MCF 10A (cell line): ENCODE results near the gene GABRG3. TPM values are rescaled to one million over a fixed set of nuclear protein-coding genes. Genes with fewer than 3 reads are reported as not detected.

Source experiments
- BruUV-seq: library from RNA; stranded (reverse); fragments of 400-500 nt; replicated peaks from 2 replicates; lab custom pipeline; 2021; lab: Mats Ljungman, UMichigan
- CTCF ChIA-PET: fragments of 300-600 bp; sonication (Branson Sonifier 250); formaldehyde crosslinking; extraction: SDS; loops from one replicate; lab custom pipeline; 2021; ENCODE audit warnings: antibody characterized with exemption, inconsistent platforms; lab: Yijun Ruan, JAX
- POLR2A ChIA-PET: fragments of 300-600, 350-650 bp; sonication (Branson Sonifier 250); formaldehyde crosslinking; extraction: SDS; loops from one replicate; lab custom pipeline; 2020; ENCODE audit warnings: antibody characterized with exemption, inconsistent platforms; lab: Yijun Ruan, JAX
- DNase-seq: peaks from one replicate; pipeline ENCODE4 v3.0.0-alpha.2; 2018; ENCODE audit not compliant: unreplicated experiment
- H3K27ac Mint-ChIP-seq: one replicate; pipeline ENCODE4 v1.8.0; 2022; ENCODE audit warnings: mild to moderate bottlenecking, low read depth, mixed read lengths; ENCODE audit not compliant: unreplicated experiment
- H3K27me3 Mint-ChIP-seq: one replicate; pipeline ENCODE4 v1.8.0; 2022; ENCODE audit warnings: mixed read lengths; ENCODE audit not compliant: insufficient read depth, unreplicated experiment
- H3K36me3 Mint-ChIP-seq: one replicate; pipeline ENCODE4 v1.8.0; 2022; ENCODE audit warnings: mild to moderate bottlenecking, moderate library complexity, mixed read lengths; ENCODE audit not compliant: insufficient read depth, unreplicated experiment
- H3K4me1 Mint-ChIP-seq: one replicate; pipeline ENCODE4 v1.8.0; 2022; ENCODE audit warnings: mixed read lengths; ENCODE audit not compliant: insufficient read depth, unreplicated experiment
- H3K4me3 Mint-ChIP-seq: one replicate; pipeline ENCODE4 v1.8.0; 2022; ENCODE audit warnings: mild to moderate bottlenecking, moderate library complexity, mixed read lengths; ENCODE audit not compliant: unreplicated experiment
- H3K9me3 Mint-ChIP-seq: one replicate; pipeline ENCODE4 v1.8.0; 2022; ENCODE audit warnings: mixed read lengths; ENCODE audit not compliant: unreplicated experiment
- intact Hi-C: fragments of 100-400 bp; cut with micrococcal nuclease; formaldehyde crosslinking; loops from 2 replicates; pipeline ENCODE4 v1.14.1; 2022
- total RNA-seq: library from RNA; stranded (reverse); gene quantifications from 2 replicates; pipeline ENCODE4 v1.2.3, GENCODE V29; 2022
- TF ChIP-seq, protein P1 (sequence below): fragments of 200-600 bp; IDR thresholded peaks from one replicate; pipeline ENCODE4 v1.8.0; 2022; ENCODE audit warnings: antibody characterized with exemption, mild to moderate bottlenecking; ENCODE audit not compliant: unreplicated experiment

GABRG3 gene
- total RNA-seq, 1 experiment from 2014 or later = not detected

DNA sequence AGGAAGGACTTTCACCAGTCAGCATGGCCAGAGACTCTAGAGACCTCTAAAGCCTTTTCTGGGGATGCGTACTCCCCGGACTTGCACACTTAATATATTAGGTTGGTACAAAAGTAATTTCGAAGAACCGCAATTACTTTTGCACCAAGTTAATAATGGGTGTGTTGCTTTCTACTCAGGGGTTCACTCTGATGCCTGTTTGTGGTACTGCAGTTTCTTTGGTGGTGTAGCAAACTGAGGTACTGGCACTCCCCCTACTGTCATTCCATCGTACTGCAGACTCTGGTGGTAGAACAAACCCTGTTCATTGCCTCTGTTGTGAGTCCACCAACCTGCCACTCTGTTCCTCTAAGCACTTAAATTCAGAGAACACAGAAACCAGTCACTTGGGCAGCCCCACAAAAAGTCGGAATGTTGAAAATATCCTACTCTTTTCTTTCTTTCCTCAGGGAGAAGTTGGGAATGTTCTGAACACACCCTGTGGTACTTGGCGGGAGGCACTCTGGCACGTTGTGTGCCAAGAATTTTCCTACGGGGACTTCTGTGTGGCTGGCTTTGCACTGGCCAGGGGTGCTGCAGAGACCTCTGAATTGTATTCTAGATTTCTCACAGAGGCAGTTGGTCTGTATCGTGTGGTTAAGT, 46.3 kb downstream of the GABRG3 start:
- intact Hi-C loops = no loop called here
- no peaks in the 10 kb centered on the region for H3K4me1 Mint-ChIP-seq
- H3K27ac Mint-ChIP-seq = no peak overlapping the region
- TF ChIP-seq, protein P1, sequence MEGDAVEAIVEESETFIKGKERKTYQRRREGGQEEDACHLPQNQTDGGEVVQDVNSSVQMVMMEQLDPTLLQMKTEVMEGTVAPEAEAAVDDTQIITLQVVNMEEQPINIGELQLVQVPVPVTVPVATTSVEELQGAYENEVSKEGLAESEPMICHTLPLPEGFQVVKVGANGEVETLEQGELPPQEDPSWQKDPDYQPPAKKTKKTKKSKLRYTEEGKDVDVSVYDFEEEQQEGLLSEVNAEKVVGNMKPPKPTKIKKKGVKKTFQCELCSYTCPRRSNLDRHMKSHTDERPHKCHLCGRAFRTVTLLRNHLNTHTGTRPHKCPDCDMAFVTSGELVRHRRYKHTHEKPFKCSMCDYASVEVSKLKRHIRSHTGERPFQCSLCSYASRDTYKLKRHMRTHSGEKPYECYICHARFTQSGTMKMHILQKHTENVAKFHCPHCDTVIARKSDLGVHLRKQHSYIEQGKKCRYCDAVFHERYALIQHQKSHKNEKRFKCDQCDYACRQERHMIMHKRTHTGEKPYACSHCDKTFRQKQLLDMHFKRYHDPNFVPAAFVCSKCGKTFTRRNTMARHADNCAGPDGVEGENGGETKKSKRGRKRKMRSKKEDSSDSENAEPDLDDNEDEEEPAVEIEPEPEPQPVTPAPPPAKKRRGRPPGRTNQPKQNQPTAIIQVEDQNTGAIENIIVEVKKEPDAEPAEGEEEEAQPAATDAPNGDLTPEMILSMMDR = no peak
- no peaks in the 10 kb centered on the region for H3K36me3 Mint-ChIP-seq
- H3K9me3 Mint-ChIP-seq = peaks cover 48% of the 10 kb centered on the region
- CTCF ChIA-PET = no interaction called here
- H3K4me3 Mint-ChIP-seq = no peak overlapping the region
- POLR2A ChIA-PET = no interaction called here
- no peaks in the 10 kb centered on the region for H3K27me3 Mint-ChIP-seq
- DNase-seq = no peak
- no TSS peak for BruUV-seq

DNA sequence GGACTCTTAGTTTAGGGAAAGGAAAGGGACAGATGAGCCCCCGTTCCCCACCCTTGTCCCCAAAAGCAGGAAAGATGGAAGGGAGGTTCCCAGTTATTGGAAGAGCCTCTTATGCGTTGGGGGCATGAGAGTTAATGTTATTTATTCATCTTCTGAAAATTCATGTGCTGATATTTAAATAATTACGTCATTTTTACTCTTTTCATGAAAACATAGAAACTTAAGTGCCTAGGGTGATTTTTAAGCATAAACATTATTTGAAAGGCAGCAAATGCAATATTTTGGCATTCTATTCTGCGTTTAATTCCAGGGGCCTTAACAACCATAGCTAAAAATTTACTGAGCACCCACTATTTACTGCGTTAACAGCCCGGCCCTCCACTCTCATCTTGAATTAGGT, 48.7 kb downstream of the GABRG3 start:
- Mint-ChIP-seq H3K36me3 (no peaks in the 10 kb centered on the region), H3K27ac (no peak overlapping the region), H3K9me3 (peaks cover 53% of the 10 kb centered on the region), H3K4me1 (no peaks in the 10 kb centered on the region), H3K27me3 (no peaks in the 10 kb centered on the region), H3K4me3 (no peak overlapping the region)
- TF ChIP-seq, protein P1 = no peak
- no peak for DNase-seq
- CTCF ChIA-PET = interaction anchor here (0.8 kb wide), 1 partner anchor 9 kb away, joined by 3 read pairs; no protein-coding TSS in a partner anchor
- intact Hi-C loops = no loop called here
- no TSS peak for BruUV-seq
- POLR2A ChIA-PET = interaction anchor here (0.6 kb wide), 1 partner anchor 142 kb away, joined by 3 read pairs; no protein-coding TSS in a partner anchor

DNA sequence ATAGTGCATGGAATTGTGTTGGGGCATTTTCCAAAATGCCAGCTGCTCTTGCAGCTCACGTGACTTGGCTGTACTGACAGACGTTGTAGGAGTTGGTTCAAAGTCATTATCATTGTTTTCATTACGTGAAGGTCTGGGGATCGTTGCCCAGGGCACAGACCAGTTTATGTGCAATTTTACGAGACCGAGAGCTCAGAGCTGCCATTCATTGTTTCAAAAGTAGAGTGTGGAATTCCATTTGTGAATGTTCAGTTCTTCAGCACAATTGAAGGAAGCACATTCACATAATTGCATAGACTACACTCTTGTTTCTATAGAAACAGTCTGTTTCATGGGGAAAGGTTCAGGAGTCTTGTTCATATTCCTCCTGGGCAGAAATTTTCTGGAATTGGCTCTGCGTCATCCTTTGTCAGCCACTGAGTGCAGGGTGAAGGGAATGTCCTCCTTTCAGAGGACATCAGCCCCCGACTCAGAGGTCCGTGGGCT, 54.5 kb downstream of the GABRG3 start:
- H3K27ac Mint-ChIP-seq = no peak overlapping the region
- BruUV-seq = no TSS peak
- DNase-seq = no peak
- intact Hi-C loops = no loop called here
- H3K4me1 Mint-ChIP-seq = no peaks in the 10 kb centered on the region
- H3K27me3 Mint-ChIP-seq = no peaks in the 10 kb centered on the region
- no peak overlapping the region for H3K4me3 Mint-ChIP-seq
- peaks cover 20% of the 10 kb centered on the region for H3K9me3 Mint-ChIP-seq
- ChIA-PET CTCF (no interaction called here), POLR2A (no interaction called here)
- no peaks in the 10 kb centered on the region for H3K36me3 Mint-ChIP-seq
- TF ChIP-seq, protein P1 = no peak

DNA sequence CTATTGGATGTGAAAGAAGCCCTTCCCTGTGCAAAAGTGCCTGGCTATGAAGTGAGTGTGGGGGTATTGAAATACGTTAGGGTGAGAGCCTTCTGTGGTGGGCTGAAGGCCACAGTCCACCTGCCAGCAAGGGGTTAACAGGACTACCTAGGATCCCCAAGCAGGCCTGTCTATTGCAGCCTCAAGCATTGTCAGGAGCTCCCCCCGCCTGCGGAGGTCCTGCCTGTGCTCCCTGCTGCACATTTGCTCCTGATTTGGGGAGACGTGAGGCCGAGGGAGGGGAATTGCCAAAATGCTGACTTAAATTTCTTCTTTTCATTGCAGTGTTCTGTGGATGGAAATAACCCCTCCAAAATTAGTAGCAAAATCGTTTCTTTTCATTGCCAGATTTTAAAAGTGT, 56.2 kb downstream of the GABRG3 start:
- no peaks in the 10 kb centered on the region for H3K27me3 Mint-ChIP-seq
- H3K27ac Mint-ChIP-seq = no peak overlapping the region
- intact Hi-C loops = no loop called here
- ChIA-PET POLR2A (no interaction called here), CTCF (interaction anchor here (0.6 kb wide), 1 partner anchor 21 kb away, joined by 3 read pairs; no protein-coding TSS in a partner anchor)
- H3K9me3 Mint-ChIP-seq = peaks cover 21% of the 10 kb centered on the region
- no peak for DNase-seq
- BruUV-seq = no TSS peak
- H3K36me3 Mint-ChIP-seq = no peaks in the 10 kb centered on the region
- no peaks in the 10 kb centered on the region for H3K4me1 Mint-ChIP-seq
- H3K4me3 Mint-ChIP-seq = no peak overlapping the region
- TF ChIP-seq, protein P1 = no peak
